Nephron (organoid): ENCODE results near the gene THBS4.

Source experiments
- H3K27ac Mint-ChIP-seq, 3 experiments: 2 replicates each; pipeline ENCODE4 v1.8.0; 2020; ENCODE audit warnings: mixed read lengths in 3 of 3, mild to moderate bottlenecking in 2 of 3, moderate library complexity in 1 of 3
- H3K27me3 Mint-ChIP-seq: 2 replicates; pipeline ENCODE4 v1.8.0; 2021; ENCODE audit warnings: low read depth, mild to moderate bottlenecking, moderate library complexity, mixed read lengths
- H3K36me3 Mint-ChIP-seq: 2 replicates; pipeline ENCODE4 v1.8.0; 2020; ENCODE audit warnings: low read depth, mixed read lengths
- H3K4me1 Mint-ChIP-seq: 2 replicates; pipeline ENCODE4 v1.8.0; 2020; ENCODE audit warnings: mixed read lengths
- H3K4me3 Mint-ChIP-seq, 3 experiments: 2 replicates each; pipeline ENCODE4 v1.8.0; 2020; ENCODE audit warnings: mild to moderate bottlenecking in 3 of 3, mixed read lengths in 3 of 3, moderate library complexity in 2 of 3
- H3K9me3 Mint-ChIP-seq: 2 replicates; pipeline ENCODE4 v1.8.0; 2020; ENCODE audit warnings: mixed read lengths
- CTCF ChIP-seq, 3 experiments: fragments of 200-600 bp; sonication (generic); IDR thresholded peaks; one replicate each; pipeline ENCODE4 v1.5.0; 2021; ENCODE audit warnings: antibody characterized with exemption in 3 of 3; ENCODE audit not compliant: unreplicated experiment in 3 of 3

The THBS4 gene

GRCh38 chr5:79992891-79993657 is 42.1 kb upstream of the THBS4 start:
- no peaks in the 10 kb centered on the region for H3K27me3 Mint-ChIP-seq
- H3K36me3 Mint-ChIP-seq, result peaks cover 10% of the 10 kb centered on the region
- peak overlapping the region; percentile 42 to 64 (median 60) for H3K4me3 Mint-ChIP-seq
- peak overlapping the region in 2 of 3 experiments; percentile 31 to 49 for H3K27ac Mint-ChIP-seq
- no peak for TF ChIP-seq CTCF (IDR thresholded peaks at IDR 0.05; ENCODE audit: unreplicated experiment in 3 of 3)
- H3K9me3 Mint-ChIP-seq, result no peaks in the 10 kb centered on the region
- peaks cover 30% of the 10 kb centered on the region for H3K4me1 Mint-ChIP-seq

- Mint-ChIP-seq H3K9me3 (no peaks in the 10 kb centered on the region), H3K36me3 (peaks cover 6% of the 10 kb centered on the region), H3K4me3 (no peak overlapping the region), H3K4me1 (no peaks in the 10 kb centered on the region), H3K27ac (no peak overlapping the region), H3K27me3 (no peaks in the 10 kb centered on the region)
- TF ChIP-seq CTCF (IDR thresholded peaks at IDR 0.05; ENCODE audit: unreplicated experiment in 3 of 3), result no peak
These were observed 35.4 kb upstream of the THBS4 start for GRCh38 chr5:79999722-80000121.

GRCh38 chr5:80002677-80003076 is 32.5 kb upstream of the THBS4 start:
- H3K27ac Mint-ChIP-seq, result no peak overlapping the region
- no peaks in the 10 kb centered on the region for H3K9me3 Mint-ChIP-seq
- TF ChIP-seq CTCF (IDR thresholded peaks at IDR 0.05; ENCODE audit: unreplicated experiment in 3 of 3), result no peak
- H3K27me3 Mint-ChIP-seq, result no peaks in the 10 kb centered on the region
- no peaks in the 10 kb centered on the region for H3K4me1 Mint-ChIP-seq
- H3K4me3 Mint-ChIP-seq, result no peak overlapping the region
- peaks cover 10% of the 10 kb centered on the region for H3K36me3 Mint-ChIP-seq

- Mint-ChIP-seq H3K27ac (no peak overlapping the region), H3K4me3 (no peak overlapping the region), H3K4me1 (no peaks in the 10 kb centered on the region), H3K27me3 (no peaks in the 10 kb centered on the region), H3K9me3 (no peaks in the 10 kb centered on the region), H3K36me3 (peaks cover 11% of the 10 kb centered on the region)
- TF ChIP-seq CTCF (IDR thresholded peaks at IDR 0.05; ENCODE audit: unreplicated experiment in 3 of 3), result no peak
These were observed 26.0 kb upstream of the THBS4 start for GRCh38 chr5:80008995-80009765.

- no peak for TF ChIP-seq CTCF (IDR thresholded peaks at IDR 0.05; ENCODE audit: unreplicated experiment in 3 of 3)
- Mint-ChIP-seq H3K27ac (no peak overlapping the region), H3K36me3 (peaks cover 12% of the 10 kb centered on the region), H3K4me3 (no peak overlapping the region), H3K4me1 (no peaks in the 10 kb centered on the region), H3K9me3 (no peaks in the 10 kb centered on the region), H3K27me3 (no peaks in the 10 kb centered on the region)
These were observed 24.3 kb upstream of the THBS4 start for GRCh38 chr5:80010754-80011392.
